LoVo (cell line): ENCODE data around the gene HSP90AB1.

Experiments used
- DNase-seq: peaks from one replicate; pipeline ENCODE4 v3.0.0-alpha.2; 2016; ENCODE audit warnings: low spot score

HSP90AB1 gene

DNA sequence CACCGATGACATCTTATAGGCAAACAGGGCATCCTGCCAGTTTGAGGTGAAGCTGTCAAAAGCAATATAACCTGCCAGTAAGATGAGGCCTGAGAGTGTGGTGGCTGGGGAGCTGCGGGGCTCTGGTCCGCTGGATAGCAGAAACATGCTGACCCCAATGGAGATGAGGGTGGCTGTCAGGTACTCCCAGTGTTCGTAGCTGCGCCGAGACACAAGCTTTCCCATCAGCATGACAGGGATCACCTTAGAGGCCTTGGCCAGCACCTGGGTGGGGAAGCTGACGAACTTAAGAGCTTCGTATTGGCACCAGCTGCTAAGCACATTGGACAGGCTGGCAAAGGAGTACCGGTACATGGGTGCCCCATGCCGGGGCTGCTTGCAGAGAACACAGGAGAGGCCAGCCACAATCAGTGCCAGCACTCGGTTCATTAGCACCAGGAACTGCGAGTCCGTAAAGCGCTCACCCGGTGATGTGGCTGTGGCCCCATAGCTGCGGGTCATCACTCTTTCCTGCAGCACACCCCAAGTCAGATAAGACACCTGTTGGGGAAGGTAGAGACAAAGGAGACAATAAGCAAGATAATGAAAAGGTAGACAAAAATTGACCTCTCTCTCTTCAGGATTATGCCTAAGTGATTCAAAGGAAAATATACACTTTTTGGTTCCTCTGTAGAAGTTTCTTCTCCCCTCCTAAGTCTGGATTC lies 8.4 kb downstream of the HSP90AB1 start:
- peak; percentile 26 for DNase-seq

DNA sequence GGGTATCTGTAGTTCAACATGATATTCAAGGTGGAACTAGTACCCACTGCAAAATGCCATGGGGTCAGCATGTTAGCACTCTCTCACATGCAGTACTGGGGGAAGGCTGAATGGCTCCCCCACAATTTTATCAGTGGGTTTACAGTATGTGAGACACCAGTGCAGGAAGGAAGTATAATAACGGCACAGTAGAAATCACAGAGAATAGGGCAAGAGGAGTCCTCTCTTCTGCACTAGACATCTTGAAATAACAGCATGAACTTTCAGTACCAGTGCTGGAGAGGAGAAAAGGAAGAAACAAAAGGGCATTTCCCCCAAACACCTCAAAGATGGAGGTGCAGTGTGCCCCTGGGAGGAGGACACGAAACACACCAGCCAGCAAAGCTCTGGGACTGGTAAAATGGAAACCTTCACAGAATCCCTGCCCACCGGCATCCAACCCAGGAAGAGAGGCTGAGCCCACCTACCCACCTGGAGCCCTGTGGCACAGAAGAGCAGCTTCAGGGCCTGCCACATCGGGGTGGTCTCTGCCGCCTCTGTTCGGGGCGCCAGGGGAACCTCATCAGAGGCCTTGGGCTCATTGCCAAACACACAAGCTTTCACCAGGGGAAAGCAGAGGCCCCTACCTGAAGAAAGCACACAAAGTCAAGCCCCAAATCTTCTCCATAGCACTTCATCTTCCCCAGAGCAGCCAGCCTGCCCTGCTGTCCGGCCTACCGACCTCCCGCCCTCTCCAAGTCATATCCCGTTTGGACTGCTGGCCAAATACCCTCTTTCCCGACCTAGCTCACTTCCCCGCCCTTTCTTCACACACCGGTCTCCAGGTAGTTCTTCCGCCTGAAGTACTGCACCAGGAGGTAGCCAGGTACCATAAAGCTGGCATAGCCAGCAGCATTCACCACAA lies 9.2 kb downstream of the HSP90AB1 start:
- peak; percentile 39 for DNase-seq

DNA sequence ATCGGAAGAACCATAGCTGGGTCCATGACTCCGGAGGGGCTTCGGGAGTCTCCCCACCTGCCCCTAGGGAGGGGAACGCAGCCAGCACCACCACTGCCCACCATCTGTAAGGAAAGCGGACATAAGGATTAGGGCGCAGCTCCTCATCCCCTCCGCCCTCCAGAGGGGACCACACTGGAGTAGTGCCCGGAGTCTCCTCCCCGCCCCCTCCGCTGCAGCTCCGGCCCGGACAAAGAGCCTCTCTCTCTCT lies 9.8 kb downstream of the HSP90AB1 start:
- no peak for DNase-seq

DNA sequence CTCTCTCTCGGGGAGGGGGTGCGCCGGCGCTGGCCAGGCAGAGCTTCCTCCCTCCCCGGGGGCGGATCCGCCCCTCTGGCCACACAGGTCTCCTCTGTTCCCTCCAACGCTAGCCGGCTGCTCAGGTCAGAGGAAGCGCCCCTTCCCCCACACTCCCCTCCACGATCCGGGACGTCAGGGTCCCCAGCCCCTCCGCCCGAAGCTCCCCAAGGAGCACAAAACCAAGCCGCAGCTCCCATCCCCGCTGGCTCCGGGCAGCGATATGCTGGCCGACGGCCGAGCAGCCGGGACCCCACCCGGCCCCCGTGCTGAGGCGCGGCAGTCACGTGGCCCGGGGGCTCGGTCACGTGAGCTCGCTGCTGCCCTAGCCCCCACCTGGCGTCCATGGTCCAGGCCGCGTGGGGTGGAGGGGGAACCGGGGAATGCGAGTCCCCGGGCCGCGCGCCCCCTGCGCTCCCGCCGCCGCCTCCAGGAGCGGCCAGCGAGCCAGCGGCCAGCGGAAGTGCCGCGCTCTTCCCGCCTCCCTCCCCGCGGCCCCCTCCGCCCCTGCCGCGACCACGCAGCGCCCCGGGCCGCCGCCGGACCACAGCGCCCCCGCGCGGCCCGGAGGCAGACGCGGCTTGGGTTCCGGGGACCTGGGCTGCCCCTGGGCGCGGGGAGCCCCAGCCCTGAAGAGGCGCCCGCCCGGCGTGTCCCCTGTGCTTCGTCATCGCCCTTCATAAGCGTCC lies 10.3 kb downstream of the HSP90AB1 start, which contains the start of gene SLC35B2:
Gene SLC35B2 (minus strand): TSS at position 504 of the 728 bp plus-strand sequence. CDS start 118 bp downstream, at position 386.
- DNase-seq, result peak; percentile 79

DNA sequence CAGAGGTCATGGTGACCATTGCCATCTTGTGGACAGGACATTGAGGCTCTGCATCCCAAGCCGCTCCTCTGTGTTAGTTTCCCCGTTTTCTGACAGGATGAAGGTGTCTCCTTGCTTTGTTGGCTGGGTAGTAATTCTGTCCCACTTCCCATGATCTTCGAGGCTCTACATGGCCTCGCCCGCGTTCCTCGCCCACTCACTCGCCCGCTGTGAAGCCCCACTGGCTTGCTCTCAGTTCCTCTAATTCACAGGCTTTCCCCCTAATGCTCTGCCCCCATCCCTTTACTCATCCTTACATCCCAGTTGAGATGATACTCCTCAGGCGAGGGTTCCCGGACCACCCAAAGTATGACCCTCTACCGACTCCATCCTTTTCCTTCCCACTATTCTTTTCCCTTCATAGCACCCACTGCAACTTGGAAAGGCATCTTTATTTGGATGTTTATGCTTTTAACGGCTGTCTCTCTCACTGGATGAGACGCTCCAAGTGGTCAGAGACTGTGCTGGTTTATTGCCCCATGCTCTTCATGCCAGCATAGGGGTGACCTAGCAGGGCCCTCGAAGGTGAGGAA lies 10.9 kb downstream of the HSP90AB1 start:
- DNase-seq, result no peak

DNA sequence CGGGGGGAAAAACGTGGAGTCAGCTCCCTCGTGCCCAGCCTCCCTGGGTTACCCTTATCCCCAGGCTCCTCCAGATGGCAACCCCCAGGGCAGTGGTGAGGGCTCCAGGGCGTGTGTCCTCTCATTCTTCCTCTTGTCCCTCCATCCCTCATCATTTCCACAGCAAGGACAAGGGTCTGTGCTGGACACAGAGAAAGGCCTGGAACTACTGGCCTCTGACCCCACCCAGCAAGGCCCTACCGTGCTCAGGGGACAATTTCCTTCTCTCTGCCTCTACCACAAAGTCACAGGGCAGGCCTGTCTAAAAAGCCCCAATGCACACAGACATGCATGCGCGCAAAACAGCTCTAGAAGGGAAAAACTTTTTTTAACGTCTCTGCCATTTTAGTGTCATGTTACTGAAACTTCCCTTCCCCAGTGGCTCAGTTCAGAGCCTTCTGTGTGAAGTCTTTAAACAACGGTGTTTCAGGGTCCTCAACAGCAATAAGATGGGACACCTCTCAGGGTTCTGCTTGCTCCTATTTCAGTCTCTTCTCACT lies 11.5 kb downstream of the HSP90AB1 start:
- no peak for DNase-seq

DNA sequence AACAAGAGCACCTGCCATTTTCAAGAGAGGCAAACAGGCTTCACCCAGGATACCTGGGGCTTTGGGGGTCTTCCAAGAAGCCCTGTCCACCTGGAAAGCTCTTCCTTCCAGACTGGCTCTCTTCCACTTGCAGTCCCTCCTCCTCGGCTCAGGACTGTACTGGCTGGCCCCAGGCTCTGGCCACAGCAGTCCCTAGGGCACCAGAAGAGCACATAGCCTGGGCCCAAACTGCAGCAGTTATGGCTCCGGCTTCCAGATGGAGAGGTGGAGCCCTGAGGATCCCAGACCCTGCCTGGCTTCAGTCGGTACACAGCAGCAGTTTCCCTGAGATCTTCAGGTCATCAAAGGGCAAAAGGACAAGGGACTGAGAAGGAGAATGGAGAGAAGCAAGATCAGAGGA lies 12.0 kb downstream of the HSP90AB1 start:
- no peak for DNase-seq

DNA sequence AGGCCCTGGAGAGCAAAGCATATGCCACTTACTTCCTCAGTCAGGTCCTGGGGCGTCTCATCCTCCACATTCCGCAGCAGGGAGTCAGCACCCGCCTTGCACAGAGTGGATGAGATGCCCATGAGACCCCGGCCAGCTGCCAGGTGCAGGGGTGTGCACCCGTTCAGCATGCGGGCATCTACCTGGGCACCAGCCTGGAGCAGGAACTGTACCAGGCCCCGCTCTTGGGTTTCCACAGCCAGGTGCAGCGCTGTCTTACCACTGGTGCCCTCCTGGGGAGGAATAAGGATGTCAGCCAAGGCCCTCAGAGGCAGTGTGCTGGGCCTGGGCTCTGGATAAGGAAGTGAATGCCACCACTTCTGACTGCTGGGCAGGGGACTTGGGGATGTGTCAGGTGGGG lies 13.1 kb downstream of the HSP90AB1 start:
- DNase-seq, result no peak

DNA sequence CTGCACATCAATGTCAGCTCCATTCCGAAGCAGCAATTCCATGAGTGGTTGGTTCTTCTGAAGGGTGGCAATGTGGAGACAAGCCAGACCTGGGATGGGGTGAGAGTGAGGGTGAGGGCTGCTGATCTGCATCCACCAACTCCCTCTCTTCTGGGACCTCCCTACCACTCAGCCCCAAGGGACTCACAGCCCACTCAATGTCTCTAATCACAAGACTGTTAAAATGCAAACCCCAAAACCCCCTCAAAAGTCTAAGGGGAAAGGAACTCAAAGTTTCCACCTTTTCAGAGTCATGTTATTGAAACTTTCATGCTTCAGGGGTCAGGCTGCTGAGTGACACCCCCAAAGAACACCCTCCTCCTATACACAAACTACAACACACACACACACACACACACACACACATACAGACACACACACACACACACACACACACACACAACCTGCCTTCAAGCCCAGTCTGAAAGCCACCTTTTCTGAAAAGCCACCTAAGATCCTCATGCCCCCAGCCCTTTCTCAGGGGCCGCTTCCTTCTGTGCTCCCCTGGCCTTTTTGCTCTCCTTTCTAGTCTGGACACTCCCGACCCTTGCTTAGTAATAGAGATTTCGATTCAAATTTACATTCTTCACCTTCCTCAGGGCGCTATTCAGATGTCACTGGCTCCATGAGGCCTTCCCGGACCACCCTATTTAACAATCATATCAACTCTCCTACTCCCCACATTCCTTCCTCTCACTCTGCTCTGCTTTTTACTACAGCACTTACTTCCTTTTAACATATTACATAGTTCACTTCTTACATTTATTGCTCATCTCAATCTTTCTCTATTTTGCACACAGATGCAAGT lies 13.8 kb downstream of the HSP90AB1 start:
- DNase-seq, result no peak

DNA sequence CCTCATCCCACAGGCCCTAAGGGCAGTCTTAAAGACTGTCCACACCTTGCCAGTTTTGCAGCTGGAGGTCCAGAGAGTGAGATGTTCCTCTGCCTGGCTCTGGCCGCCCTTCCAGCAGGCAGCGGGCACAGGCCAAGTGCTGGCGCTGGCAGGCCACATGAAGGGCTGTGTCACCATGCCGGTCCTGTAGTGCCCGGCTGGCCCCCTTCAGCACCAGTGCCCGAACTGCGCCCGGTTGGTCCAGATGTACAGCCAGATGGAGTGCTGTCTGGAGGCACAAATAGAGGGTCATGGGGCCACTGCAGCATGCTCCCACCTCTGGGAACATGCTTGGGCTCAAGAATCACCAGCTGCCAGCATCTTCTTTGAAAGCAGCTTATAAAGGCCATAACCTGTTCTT lies 14.7 kb downstream of the HSP90AB1 start:
- DNase-seq, result no peak

DNA sequence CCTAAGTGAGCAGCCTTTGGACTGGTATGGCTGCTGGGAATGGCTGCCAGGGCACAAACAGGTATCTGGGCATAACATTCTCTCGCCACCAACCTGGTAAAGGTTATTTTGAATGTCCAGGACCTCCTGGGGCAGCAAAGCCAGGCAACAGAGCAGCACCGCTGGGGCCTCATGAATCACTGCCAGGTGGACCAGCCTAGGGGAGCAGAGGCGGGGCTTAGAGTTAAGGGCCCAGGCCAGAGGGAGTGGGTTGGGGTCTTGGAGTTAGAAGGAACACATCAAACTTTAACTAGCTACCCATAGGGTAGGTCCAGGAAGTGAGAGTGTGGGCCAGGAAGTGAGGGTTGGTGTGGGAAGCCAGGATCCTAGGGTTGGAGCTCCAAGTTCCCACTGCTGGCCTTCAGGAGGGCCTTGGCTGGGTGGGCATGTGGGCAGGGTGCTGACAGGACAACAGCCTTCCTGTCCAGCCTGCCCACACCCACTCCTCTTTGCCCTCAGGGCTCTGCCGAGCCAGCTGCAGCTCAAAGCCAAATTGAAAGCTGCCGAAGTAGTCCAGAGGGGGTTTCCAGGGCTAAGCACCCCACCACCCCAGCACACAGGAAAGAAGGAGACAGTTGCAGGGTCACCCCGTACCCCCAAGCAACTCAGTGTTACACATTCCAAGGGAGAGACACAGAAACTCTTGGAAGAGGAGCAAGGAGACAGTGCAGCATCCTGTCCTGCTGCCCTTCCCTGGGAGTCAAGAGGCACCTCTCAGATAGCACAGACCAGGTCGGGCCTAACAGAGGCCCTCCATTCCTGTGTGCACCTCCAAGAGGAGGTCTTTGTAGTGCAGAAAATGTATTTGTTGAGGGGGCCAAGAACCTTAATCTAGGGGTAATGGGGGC lies 15.8 kb downstream of the HSP90AB1 start:
- no peak for DNase-seq

DNA sequence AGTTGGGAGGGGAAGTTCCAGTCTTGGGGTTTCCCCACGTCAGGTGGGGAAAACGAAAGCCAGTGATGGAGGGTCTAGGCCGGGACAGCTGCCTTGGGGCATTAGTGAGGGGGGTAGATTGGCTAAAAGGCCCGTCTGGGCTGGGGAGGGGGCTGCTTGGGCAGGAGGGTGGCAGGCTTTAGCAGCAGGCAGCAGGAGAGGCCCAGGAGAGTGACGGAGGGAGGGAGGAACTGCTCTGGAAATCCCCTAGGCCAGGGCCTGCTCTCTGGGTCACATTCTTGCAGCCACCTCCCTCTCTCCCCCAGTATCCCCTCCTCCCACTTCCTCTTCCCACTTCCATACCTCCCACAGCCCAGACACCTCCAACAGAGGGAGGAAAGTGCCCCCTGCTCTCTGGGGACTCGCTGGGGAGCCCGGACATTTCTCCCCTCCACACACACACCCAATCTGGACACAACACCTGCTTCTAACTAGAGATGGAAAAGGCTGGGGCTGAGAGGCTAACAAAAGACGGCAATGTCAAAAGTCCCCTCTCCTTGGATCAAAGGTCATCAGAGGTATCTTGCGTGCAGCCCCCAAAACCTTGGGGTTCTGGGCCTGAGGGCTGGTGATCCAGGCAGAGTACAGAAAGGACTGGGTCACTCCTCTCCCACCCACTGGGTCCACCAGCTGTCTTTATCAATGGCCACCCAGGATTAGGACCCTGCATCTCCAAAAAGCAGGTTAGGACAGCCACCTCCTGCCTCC lies 16.6 kb downstream of the HSP90AB1 start:
- no peak for DNase-seq

DNA sequence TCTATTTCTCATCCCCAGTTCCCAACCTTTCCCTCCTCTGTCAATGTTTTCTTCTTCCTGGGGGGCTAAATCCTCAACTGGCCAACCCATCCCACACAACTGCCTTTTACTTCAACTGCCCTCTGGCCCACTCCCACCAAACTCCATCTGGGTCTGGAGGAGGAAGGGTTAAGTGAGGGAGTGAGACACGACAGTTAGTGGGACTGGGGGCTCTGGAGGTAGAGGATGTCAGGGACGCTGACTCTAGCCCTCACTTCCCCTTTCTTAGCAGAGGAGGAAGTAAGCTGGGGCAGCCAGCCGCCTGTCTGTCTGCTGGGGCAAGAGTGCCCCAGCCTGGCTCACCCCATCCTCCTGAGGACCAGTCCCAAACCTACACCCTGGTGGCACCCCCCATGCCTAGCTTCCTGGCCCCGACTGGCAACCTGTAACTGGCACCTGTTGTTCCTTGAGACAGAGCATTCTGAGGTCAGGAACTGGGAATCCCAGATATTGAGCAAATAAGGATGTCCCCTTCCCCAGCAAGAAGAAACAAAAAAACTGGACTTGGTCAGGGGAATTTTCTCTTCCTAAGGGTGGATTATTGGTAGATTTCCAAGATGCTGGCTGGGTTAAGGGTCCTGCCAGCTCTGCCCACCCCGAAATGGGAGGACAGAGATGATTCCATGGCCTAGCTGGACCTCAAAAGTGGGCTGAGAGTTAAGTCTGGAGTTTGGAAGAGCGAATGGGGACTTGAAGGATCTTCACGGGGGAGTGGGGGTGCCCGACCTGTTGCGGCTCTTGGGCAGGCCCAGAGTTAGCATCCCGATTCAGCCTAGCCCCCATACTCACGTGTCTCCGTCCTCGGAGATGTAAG lies 17.5 kb downstream of the HSP90AB1 start:
- DNase-seq, result no peak

DNA sequence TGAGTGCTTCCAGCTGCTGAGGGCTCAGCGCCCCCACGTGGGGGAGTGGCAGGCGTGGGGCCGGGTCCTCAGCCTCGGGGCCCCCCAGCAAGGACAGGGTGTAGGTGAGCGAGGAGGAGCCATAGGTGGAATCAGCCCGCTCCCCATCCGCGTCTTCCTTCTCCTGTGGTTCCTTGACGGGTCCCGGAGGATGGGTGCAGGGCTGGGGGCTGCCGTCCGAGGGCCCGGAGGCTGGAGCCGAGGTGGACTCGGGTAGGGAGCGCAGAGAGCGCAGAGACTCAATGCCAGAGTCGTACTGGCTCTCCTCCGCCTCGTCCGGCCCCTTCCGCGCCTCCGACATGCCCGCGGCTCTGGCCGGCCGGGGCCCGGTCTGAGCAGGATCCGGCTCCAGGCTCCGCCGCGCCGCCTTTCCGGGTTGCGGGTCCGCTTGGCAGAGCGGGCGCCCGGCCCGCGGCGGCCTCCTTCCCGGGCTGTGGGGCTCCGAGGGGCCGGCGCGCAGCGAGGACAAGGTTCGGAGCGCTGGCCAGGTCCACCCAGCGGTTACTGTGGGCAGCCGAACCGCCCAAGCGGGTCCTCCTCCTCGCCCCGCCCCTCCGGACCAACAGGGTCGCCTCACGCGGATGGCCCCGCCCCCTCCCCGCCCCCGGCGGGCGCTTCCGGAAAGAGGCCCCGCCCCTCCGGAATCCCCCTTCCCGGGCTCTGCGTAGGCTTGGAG lies 18.3 kb downstream of the HSP90AB1 start, which contains the start of gene NFKBIE:
Gene NFKBIE (minus strand): TSS at position 545 of the 715 bp plus-strand sequence. CDS start 205 bp downstream, at position 340.
- peak; percentile 83 for DNase-seq

DNA sequence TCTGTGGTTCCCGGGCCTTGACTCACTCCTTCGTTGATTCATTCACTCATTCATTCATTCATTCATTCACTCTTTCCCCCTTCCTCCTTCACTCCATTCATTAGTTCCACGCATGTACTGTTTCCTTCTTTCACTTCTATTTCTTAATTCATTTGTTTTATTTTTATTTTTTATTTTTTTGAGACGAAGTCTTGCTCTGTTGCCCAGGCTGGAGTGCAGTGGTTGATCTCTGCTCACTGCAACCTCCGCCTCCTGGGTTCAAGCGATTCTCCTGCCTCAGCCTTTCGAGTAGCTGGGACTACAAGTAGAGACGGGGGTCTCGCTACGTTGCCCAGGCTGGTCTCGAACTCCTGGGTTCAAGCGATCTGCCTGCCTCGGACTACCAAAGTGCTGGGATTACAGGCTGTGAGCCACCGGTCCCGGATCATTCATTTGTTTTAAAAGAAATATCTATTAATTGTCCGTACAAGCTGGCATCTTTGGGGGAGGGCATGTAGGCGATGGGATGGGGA lies 18.9 kb downstream of the HSP90AB1 start:
- no peak for DNase-seq

DNA sequence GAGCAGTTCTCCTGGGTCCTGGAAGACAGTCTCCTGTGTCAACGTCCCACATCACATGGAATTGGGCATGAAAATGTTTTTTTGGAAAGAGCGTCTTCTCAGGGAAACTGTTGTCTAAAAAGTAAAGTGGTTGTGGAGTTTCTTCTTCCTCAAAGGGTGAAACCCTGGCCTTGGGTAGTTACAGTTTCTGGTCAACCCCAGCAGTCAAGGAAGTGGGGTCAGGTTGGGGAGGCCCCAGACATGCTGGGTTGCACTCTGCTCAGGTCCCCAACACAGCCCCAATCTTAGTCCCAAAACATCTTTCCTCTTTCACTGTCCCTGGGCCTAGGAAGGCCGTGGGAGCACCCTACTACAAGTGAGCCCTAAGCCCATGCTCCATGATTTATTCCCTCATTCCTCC lies 19.4 kb downstream of the HSP90AB1 start:
- DNase-seq, result no peak

DNA sequence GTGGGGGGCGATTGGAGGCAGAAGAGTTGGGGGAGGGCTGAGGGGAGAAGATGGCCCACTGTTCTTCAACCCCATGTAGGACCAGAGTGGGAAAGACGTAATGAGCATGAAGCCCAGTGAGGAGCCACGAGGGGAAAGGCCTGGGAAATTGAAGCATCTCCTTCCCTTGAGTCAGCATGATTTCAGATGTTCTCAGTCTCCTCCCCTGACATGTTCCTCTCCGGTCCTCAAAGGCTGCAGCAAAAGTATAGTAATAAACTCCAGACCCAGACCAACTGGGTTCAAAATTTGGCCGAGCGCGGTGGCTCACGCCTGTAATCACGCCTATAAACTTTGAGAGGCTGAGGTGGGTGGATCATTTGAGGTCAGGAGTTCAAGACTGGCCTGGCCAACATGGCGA lies 20.4 kb downstream of the HSP90AB1 start:
- no peak for DNase-seq
